Cortex of kidney (tissue), 1 donor: ENCODE results near the gene OVOL3.
"Not testable (repeated sequence)": the region's sequence is repeated elsewhere in the genome, so short reads cannot be mapped to it uniquely, and the experiment has no call there.

Experiments used
- DNase-seq: peaks from one replicate; lab custom pipeline; 2025; lab: John Stamatoyannopoulos, UW

OVOL3 gene

GRCh38 chr19:36131221-36131620, 20.3 kb downstream of the OVOL3 start:
- DNase-seq: not testable (repeated sequence)

DNA sequence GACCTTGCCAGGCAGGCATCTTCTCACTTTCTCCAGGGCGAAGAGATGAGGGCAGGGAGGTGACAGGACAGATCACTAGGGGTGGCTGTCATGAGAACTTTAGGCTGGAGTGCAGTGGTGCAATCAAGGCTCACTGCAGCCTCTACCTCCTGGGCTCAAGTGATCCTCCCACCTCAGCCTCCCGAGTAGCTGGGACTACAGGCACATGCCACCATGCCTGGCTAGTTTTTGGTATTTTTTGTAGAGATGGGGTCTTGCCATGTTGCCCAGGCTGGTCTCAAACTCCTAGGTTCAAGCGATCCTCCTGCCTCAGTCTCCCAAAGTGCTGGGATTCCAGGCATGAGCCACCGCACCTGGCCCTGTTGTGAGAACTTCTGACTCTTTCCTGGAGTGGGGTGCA, 23.9 kb downstream of the OVOL3 start:
- not testable (repeated sequence) for DNase-seq

GRCh38 chr19:36136964-36137686, 26.2 kb downstream of the OVOL3 start:
- DNase-seq: no peak

- DNase-seq: no peak
These were observed 28.2 kb downstream of the OVOL3 start for GRCh38 chr19:36139120-36139472.

- DNase-seq: no peak
These were observed 28.7 kb downstream of the OVOL3 start, which contains the start of gene CAPNS1 for GRCh38 chr19:36139473-36140303. Gene CAPNS1 (plus strand): TSS chr19:36140066. CDS start chr19:36141012, 946 bp downstream.

- no peak for DNase-seq
These were observed 29.5 kb downstream of the OVOL3 start for GRCh38 chr19:36140304-36141038.

DNA sequence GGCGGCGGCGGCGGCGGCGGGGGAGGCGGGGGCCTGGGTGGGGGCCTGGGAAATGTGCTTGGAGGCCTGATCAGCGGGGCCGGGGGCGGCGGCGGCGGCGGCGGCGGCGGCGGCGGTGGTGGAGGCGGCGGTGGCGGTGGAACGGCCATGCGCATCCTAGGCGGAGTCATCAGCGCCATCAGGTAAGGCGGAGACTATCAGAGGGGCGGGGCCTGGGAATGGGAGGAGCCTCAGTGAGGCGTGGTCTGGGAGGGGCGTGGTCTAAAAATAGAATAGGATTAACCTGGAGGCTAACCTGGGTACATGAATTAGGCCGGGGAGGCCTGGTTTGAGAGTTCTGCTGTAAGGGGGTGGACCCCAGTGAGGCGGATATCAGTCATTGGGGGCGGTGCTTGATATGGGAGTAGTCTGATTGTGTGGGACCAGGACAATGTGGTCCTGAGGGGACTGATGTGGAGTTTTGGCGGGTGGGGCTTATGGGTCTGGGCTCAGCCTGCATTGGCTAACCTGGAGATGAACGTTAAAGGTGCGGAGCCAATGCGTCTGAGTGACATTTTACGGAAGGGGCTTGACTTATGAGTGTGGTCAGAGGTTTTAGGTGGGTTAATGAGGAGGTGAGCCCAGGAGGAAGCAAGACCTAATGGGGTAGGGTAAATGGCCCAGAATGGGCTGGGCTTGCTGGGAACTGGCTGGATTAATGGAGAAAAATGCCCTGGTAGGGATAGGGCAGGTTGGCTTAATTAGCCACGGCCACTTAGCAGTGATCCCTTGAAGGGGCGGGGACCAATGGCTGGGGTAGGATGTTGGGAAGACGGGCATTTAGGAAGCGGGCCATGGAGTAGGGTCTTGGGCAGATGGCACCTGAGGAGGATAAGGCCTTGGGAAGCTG, 30.3 kb downstream of the OVOL3 start:
- DNase-seq: no peak

GRCh38 chr19:36142046-36142445, 31.1 kb downstream of the OVOL3 start:
- DNase-seq: no peak

GRCh38 chr19:36142496-36142895, 31.6 kb downstream of the OVOL3 start:
- DNase-seq: no peak

DNA sequence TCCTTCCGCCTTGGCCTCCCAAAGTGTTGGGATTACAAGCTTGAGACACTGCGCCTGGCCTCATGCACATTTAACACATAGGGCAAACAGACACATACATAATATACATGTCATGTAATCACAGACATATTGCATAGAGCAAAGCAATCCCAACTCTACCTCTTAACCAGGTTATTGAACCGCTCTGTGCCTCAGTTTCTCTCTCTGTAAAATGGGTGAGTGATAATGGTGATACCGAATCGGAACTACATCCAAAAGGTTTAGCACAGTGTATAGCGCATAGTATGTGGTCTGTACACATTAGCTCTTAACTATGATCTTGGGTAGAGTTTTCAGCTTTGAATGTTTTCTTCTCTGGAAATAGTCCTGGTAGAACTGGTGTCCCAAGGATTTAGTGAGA, 33.7 kb downstream of the OVOL3 start:
- no peak for DNase-seq

GRCh38 chr19:36149673-36150406, 38.9 kb downstream of the OVOL3 start:
- DNase-seq: no peak

DNA sequence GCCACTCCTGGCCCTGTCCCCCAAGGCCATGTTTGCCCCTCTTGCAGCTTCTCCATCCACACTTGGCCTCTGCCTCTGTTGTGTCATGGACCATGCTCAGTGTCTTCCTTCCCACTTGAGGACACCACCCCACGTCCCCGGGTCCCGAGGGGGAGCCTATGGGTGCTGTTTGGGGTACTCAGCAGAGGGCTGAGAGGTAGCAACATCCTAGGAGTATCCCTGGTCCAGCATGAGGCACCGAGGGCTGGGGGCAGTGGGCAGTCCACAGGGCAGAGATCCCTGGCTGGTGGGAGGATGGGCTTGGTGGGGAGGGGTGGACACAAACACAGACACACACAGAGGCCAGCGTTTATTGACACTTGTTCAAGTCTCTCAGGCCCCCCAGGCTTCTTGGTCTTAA, 39.6 kb downstream of the OVOL3 start:
- no peak for DNase-seq

DNA sequence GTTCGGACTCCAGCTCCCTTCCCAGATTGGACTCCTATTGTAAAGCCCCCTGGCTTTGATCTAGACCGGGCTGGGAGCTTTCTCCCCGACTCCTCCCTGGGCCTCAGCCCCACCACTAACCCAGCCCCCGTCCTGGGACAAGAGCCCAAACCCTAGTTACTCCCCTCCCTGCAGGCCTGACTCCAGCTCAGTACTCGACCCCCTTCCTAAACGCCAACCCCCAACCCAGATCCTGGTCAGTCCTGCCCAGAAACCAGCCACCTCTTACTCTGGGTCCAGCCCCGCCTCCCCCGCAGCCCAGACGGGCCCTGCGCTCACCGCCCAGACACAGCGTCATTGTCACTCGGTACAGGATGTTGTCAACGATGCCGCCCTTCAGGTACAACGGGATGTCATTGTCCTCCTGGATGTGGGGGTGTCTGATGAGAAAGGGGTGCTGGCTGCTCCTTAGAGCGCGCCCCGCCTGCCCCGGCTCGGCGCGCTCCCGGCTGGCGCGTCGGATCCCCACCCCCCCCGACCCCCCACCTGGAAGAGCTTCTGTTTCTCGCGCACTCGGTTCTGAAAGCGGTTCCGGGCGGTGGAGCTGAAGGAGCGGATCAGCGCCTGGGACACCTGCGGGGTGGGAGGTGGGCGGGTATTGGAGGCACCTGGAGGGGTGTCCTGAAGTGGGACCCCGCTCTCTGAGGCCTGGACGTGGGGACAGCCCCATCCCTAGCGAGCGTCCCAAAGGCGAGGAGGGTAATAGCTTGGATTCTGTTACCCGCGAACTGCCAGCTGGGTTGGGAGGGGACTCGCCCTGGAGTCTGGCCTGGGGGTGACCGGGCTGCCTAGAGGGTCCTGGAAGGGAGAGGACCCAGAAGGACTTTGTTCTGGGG, 40.4 kb downstream of the OVOL3 start:
- DNase-seq: no peak

DNA sequence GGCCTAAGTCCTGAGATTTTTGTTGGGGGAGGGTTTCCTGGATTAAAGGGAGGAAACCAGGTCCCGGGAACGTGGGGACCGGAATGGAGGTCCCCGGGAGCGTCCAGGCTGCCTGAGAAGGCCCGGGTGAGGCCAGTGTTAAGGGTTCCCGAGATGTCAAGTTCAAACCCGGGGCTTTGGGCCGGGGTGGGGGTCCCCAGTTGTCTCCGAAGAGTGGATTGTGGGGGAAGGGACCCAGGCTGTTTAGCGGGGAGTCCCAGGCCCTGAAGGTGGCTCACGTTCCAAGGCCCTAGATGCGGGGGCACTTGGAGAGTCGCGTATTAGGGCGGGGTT, 41.0 kb downstream of the OVOL3 start:
- no peak for DNase-seq

GRCh38 chr19:36152352-36153091, 41.6 kb downstream of the OVOL3 start, which contains the start of gene COX7A1:
Gene COX7A1 (minus strand): TSS chr19:36152447. CDS start chr19:36152407, 40 bp downstream.
- no peak for DNase-seq

GRCh38 chr19:36153126-36153525, 42.2 kb downstream of the OVOL3 start:
- DNase-seq: no peak

DNA sequence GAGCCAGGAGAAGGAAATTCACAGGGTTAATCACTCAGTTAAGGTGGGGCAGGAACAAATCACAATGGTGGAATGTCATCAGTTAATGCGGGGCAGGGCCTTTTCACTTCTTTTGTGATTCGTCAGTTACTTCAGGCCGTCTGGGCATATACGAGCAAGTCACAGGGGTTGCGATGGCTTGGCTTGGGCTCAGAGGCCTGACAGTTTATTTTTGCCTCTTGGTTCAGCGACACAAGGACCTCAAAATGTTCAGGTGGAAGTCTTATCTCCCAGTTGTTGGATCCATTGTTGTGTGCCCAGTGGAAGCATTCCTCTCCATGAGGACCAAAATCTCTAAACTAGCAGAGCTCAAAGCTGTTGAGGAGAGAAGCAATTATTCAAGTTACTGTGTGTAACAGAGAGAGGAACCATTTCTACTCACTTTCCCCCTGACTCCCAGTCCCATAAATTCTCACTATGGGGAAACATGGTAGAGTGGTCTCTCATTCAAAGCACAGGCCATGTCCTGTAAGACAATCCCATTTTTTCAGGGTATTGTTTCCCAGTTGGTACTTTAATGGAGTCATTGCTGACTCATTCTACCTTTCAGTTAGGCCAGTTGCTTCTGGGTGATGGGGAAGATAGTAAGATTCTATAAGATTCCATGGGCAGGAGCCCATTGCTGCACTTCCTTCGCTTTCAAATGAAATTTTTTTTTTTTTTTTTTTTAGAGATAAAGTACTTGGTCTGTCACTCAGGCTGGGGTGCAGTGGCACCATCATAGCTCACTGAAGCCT, 50.1 kb downstream of the OVOL3 start:
- DNase-seq: no peak
